ENCODE results near the gene CYP2R1. TPM values are rescaled to one million over a fixed set of nuclear protein-coding genes. Genes with fewer than 3 reads are reported as not detected.

Gene CYP2R1
- total and polyA plus RNA-seq, 2 donors (not counting 3 experiments of a cell fraction or from before 2014, with no cell fraction given) = 5.8 to 8.0 TPM

GRCh38 chr11:14938936-14939335, 46.9 kb upstream of the CYP2R1 start:
- Histone ChIP-seq H3K36me3 (ENCODE audit: control insufficient read depth in 2 of 2, extremely low read depth in 1 of 2, insufficient read depth in 2 of 2, low read length in 2 of 2) (no peaks in the 10 kb centered on the region), H3K27ac (ENCODE audit: insufficient read depth, low read depth, low read length) (no peak overlapping the region), H4K20me1 (replicated peaks; ENCODE audit: control insufficient read depth, extremely low read depth, insufficient read depth, low read length) (no peaks in the 10 kb centered on the region), H3K9me1 (replicated peaks; ENCODE audit: control insufficient read depth, extremely low read depth, insufficient read depth, low read length) (no peaks in the 10 kb centered on the region), H3K27me3 (ENCODE audit: control insufficient read depth in 2 of 2, insufficient read depth in 2 of 2, low read length in 2 of 2) (peaks cover 0 to 2% of the 10 kb centered on the region in 2 experiments), H3K79me2 (ENCODE audit: control insufficient read depth, insufficient read depth, low read length) (no peaks in the 10 kb centered on the region), H3K4me1 (ENCODE audit: control insufficient read depth, extremely low read depth, insufficient read depth, low read length) (no peaks in the 10 kb centered on the region), H3K4me3 (replicated peaks in 1 of 3; ENCODE audit: insufficient read depth in 1 of 3, low read depth in 1 of 3, low read length in 3 of 3) (no peak overlapping the region), H3K9me3 (replicated peaks; ENCODE audit: control insufficient read depth, insufficient read depth, low read length) (no peaks in the 10 kb centered on the region), H3K9ac (replicated peaks; ENCODE audit: extremely low read depth, insufficient read depth, low read length) (no peak overlapping the region), H2AFZ (ENCODE audit: low read depth, low read length) (no peak overlapping the region), H3K4me2 (ENCODE audit: insufficient read depth, low read length) (no peak overlapping the region)
- BruUV-seq (replicated peaks) = no TSS peak
- ChIA-PET POLR2A (no interaction called here), CTCF (no interaction called here)
- dilution Hi-C loops (cut with MboI; ENCODE audit: extremely low pct_ligation_motif_present, low sequenced_read_pairs) (no loop called here), intact Hi-C loops (cut with micrococcal nuclease) (no loop called here)
- DNase-seq (ENCODE audit: low read depth, low spot score) (no peak), FAIRE-seq (no peak)
- TF ChIP-seq JUN (IDR thresholded peaks at IDR 0.05; ENCODE audit: borderline replicate concordance, insufficient read depth, insufficient read length, low read depth) = no peak
- TF ChIP-seq GATA2 (IDR thresholded peaks at IDR 0.05; ENCODE audit: insufficient read depth, insufficient read length, low read depth, low read length) = no peak
- TF ChIP-seq MYC (IDR thresholded peaks at IDR 0.05; ENCODE audit: low read depth, low read length) = no peak
- no peak for TF ChIP-seq FOS (IDR thresholded peaks at IDR 0.05; ENCODE audit: borderline replicate concordance, insufficient read depth, low read length)
- TF ChIP-seq POLR2AphosphoS5 (IDR thresholded peaks at IDR 0.05; ENCODE audit: insufficient read depth, low read depth, low read length) = no peak
- TF ChIP-seq CTCF (IDR thresholded peaks at IDR 0.05; ENCODE audit: extremely low read depth in 1 of 2, insufficient read depth in 1 of 2, low read depth in 1 of 2, low read length in 2 of 2) = no peak
- TF ChIP-seq POLR2A (IDR thresholded peaks at IDR 0.05; ENCODE audit: low read depth, low read length) = no peak
- no peak for TF ChIP-seq MAX (IDR thresholded peaks at IDR 0.05; ENCODE audit: insufficient read depth, insufficient read length)
- no peak for TF ChIP-seq EZH2 (IDR thresholded peaks at IDR 0.05; ENCODE audit: borderline replicate concordance, low read depth, low read length, severe bottlenecking)
